ENCODE measurements around the gene KIZ.
A peak's percentile ranks its signal among the peaks of the same experiment; 100 is the strongest.

Gene KIZ

DNA sequence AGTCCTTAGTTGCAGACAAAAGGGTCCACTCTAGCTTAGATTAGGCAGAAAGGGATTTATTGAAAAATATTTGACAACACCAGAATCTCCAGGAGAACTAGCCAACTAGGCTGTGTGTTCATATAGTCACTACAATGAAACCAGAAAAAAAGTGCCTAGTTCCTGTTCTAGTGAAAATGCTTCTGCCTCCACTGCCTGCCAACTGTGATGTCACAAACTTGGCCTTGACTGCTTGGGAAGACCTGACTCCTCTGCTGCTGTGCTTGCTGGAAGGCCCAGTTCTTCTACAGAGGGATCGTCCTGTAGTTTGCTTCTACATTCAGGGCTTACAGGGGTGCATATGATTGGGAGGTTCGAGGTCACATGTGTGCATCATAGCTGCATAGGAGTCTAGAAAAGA is 136.9 kb downstream of the KIZ start:
- no peak for DNase-seq

DNA sequence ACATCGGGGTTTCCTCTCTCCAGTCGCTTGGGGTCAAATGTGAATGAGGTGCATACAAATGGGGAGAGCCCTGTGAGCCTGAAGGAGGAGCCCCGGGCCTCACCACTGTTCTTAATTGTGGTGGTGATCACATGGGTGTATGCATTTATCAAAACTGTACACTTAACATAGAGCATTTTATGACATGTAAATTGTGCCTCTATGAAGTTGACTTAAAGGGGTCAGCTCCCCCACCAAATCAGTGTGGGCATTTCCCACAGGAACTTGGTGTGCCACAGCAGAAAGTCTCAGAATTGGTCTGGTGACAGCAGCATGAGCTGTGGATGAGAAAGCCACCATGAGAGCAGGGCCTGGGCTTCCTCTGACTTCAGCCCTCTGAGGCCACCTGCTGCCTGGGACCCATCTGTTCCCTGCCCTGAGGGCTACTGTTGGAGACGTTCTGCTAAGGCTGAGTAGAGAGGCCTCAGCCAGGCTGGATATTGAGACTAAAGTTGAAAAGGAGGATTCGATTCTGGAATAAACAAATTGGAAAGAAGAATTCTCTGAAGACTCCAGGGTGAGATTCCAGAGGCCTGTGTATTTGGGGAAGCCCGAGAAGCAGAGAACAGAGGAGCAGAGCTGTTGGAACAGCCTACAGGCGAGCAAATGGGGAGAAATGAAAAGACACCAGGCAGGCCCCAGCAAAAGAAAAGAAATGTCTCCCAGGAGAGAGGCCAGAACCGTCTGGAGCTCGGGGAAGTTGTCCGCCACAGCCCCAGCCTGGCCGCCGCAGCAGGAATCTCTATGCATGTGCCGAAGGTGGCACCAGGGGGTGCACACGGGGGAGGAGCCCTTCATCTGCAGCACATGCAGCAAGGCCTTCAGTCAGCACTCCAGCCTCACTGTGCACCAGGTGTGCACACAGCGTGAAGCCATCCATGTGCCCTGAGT is 139.6 kb downstream of the KIZ start:
- DNase-seq: no peak

DNA sequence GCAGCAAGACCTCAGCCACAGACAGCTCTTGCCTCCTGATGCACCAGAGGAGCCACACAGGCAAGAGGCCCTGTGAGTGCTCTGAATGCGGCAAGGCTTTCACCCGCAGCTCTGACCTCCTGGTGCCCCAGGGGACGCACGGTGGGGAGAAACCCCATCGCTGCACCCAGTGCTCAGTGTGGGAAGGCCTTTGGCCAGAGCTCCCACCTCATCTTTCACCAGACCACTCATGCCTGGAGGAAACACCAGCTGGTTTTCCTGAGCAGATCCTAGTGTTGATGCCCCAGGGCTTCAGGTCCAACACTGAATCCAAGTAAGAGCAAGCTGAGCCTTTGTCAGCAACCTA is 140.3 kb downstream of the KIZ start:
- DNase-seq: no peak

DNA sequence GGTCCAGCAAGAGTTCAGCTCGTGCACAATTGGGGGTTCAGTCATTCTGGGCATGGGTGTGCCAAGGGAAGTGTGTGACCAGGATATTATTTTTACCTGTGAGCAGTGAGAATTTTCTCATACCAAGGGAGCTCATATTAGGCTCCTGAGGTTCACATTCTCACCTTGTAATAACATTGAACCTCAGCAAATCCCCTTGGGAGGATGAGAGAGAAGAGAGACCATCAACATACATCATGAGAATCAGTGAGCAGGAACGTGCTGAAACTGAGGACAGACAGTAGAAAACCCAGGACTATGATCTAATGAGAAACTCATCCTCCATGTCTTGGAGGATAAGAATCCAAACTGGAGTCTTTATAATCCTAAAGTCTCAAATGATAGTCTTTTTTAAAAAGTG is 143.9 kb downstream of the KIZ start:
- DNase-seq: no peak

DNA sequence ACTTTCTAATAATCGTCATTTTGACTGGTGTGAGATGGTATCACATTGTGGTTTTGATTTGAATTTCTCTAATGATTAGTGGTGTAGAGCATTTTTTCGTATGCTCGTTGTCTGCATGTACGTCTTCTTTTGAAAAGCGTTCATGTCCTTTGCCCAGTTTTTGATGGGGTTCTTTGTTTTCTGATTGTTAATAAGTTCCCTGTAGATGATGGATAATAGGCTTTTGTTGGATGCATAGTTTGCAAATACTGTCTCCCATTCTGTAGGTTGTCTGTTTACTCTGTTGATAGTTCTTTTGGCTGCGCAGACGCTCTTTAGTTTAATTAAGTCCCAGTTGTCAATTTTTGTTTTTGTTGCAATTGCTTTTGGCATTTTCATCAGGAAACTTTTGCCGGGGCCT is 144.9 kb downstream of the KIZ start:
- DNase-seq: peak in 1 of 51 donors; percentile 9

DNA sequence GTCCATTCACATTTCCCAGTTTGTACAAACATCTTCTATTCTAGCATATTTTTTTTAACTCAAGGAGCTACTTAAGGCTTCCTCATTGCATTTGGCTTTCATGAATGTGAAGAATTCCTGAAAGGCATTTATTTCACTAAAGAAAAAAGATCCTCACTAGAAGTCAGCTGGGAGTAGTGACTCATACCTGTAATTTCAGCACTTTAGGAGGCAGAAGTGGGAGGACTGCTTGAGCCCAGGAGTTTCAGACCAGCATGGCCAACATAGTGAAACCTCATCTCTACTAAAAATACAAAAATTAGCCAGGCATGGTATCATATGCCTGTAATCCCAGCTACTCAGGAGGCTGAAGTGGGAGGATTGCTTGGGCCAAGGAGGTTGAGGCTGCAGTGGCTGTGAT is 146.4 kb downstream of the KIZ start:
- DNase-seq: peak in 1 of 51 donors; percentile 5

DNA sequence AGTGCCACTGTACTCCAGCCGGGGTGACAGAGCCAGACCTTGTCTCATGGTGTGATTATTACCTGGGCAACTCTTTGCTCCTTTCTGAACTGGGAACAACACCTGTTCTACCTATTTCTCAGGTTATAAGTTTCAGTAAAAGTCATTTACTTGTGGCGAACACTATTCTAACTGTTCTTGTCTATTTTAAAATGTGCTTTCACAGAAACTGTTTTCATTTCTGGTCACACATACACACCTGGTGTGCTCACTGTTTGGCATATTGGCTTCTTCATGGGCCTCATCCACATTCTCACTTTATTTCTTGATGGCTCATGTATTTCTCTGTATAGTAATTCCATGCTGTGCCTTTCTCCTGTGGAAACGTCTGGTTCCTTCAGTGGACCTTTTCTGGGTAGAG is 146.8 kb downstream of the KIZ start:
- DNase-seq: no peak

DNA sequence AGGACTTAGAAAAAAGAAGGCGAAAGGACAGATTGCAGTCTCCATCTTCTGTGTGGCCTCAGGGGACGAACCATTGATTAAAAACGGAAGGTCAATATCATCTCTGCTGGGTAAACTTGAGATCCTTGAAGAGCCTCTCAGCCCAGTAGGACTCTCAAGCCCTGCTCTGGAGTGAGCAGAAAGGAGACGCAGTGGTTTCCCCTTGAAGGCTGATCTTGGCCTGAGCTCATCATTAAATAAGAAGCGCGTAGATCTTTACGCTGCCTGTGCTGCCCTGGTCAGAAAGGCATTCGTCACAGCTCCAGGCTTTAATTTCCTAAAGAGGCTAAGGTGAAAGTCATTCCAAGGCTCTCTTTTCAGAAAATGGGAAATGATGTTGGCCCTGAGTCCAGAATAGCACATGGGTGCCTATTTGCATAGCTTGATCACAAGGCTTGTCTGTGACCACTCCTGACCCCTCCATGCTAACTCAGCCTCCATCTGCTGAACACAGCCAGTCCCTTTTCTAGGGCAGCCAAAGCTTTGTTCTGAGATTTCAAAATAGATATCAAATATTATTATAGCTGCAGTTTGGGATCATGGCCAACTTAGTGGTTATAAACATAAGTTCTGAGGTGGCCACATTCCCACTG is 148.0 kb downstream of the KIZ start:
- no peak for DNase-seq

DNA sequence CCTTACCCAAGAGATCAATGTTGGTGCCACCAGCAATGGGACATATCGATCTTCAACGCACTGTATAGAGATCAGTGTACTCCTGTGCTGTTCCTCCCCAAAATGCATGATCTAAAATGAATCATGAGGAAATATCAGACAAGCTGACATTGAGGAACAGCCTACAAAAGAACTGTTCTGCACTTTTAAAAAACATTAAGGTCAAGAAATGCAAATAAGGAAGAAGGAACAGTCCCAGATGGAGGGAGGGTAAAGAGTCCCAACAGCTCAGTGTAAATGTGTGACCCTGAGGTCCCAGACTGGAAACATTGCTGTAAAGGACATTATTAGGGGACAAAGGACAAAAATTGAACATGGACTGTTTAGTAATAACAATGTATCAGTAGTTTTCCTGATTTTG is 152.9 kb downstream of the KIZ start:
- no peak for DNase-seq

DNA sequence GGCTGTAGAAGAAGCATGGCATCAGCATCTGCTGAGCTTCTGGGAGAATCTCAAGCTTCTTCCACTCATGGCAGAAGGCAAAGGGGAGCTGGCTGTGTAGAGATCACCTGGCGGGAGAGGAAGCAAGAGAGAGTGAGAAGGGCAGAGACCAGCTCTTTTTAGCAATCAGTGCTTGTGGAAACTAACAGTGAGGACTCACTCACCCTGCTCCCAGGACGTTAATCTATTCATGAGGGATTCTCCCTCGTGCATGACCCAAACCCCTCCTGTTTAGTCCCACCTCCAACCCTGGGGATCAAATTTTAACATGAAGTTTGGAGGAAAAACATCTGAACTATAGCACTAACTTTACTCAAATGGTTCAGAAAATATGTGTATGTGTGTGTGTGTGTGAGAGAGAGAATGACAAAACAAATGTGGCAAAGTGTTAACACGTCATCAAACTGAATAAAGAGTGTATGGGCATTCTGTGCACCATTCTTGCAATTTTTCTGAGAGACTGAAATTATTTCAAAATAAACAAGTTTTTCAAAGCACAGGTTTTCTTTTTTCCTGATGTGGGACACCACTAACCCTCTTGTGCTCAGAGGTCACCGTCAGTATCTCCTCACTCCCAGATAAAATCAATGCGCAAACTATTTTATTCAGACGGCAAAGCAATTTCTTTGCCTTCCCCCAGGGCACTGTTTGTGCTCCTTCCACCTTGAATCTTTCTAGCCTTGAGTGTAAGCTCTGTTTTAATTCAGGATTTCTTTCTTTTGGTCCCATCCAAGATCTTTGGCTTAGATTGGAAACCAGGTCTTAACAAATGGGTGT is 154.0 kb downstream of the KIZ start:
- no peak for DNase-seq

DNA sequence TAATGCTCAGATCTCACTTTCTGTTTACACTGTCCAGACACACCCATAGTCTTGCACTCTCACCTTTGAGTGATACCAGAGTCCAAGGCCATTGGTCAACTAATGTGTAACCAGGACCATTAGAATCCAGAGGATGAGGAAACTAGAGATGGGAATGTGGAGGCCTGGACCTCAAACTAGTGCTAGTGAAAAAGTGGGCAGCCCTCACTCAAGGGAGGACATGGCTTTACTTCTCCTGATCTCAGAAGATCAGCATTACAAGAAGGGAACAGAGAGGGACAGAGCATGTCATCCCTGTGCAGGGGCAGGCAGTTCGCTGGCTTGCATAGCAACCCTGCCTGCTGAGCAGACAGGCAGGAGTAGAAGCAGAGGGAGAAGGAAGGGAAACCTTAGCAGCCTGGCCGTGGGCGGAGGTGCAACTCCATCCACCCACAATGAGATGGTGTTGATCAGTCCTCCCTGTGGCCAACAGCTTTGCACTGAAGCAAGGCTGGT is 154.7 kb downstream of the KIZ start:
- no peak for DNase-seq

DNA sequence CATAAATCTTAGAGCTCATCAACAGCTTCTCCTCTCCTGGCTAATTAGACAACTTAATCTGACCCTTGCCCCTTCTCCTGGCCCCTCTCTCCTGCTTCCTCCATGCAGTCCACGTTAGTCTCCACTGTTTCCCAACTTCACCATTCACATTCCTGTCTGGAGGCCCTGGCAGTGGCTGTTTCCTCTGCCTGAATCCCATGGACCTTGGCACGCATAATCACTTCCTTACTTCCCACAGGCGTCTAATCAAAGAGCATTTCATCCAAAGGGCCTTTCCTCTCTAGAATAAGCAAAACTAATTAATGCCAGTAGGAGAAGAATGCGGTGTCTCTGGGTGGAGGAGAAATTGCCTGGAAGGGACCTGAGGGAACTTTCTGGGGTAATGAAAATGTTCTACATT is 160.9 kb downstream of the KIZ start:
- no peak for DNase-seq

DNA sequence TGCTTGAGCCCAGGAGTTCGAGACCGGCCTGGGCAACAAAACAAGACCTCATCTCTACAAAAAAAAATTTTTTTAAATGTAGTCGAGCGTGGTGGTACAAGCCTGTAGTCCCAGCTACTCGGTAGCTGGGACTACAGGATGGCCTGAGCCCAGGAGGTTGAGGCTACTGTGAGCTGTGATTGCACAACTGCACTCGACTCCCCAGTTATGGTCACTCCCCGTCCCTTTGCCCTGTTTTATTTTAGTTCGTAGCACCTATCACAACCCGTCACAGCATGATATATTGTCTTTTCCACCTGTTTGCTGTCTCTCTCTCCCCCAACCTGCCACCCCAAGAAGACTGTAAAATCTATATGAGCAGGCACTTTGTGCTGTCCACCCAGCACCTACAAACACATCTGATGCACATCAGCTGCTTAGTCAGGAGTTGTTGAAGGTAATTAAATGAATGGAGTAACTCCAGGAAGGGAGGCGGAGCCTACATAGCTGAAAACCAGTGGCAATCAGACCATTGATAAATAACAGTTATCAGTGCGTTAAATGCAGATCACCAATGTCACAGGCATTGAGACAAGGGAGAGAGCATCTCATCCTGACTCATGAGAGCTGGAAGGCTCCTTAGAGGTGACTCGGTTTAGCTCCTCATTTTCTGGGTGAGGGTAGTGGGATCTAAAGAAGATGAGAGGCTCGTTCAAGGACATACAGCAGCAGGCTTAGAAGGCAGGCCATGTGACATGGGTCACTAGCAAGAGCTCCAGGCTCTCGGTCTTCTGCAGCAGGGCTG is 162.9 kb downstream of the KIZ start:
- no peak for DNase-seq

DNA sequence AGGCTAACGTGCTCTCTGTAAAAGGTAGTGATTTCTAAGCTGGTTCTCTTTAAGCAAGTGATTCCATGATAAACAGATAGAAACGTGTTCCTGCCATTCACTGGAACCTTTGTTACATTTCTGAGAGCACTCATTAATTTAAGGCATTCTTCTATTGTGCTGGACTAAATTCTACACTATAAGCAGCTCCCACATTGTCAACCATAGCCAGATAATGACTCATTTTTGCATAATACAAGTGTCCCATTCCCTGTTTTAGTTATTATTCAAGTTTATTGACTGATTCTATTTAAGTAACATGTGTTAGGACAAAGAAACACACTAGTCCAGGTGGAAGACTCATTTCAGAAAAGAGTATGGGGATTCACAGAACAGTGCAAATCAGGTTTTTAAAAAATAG is 163.8 kb downstream of the KIZ start:
- DNase-seq: no peak

DNA sequence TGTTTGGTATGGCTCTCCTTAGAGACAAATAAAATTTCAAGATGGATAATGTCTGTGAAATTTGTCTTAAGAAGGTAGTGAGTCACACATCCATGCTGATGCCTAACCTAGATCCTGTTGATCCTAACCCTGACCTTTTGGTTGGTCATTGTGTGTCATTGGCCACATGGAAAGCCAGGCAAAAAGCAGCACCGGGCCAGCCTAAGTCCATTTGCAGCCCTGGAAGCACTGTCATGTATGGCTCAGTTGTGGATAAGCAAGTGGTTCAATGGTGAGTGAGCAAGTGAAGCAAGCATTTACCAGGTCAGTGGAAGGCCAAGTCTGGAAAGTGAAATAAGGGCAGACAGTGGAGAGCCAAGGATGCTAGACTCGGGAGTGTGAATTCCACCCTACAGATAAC is 165.1 kb downstream of the KIZ start:
- no peak for DNase-seq

DNA sequence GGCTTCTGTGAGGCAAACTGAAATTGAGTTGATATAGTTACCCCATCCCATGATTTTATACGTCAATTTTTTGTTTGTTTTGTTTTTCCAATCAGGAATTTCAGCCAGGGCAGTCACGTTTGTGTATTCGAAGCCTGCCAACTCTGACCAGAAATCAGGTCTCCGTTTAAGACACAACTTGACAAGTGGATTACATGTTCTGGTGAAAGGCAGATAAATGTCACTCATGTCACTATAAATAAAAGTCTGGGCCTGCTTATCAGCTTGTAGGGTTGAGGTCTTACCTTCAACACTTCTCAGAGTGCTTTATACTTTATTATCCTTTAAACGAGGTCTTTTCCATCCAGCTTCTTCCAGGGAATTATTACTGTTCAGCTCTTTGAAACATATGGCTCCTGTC is 168.9 kb downstream of the KIZ start:
- no peak for DNase-seq

All from hypothalamus (tissue), 51 donors.